ENCODE measurements around the gene DAPK2. TPM values are rescaled to one million over a fixed set of nuclear protein-coding genes. Genes with fewer than 3 reads are reported as not detected.

Gene DAPK2
- total RNA-seq, 4 donors from 2014 or later: 13.1 to 30.8 (median 26.4) TPM

GRCh38 chr15:63891079-63891767 lies 155.1 kb downstream of the DAPK2 start:
- no peaks in the 10 kb centered on the region for H3K27me3 ChIP-seq
- DNase-seq (ENCODE audit: low spot score in 2 of 2): peak; percentile 83 to 89
- WGBS: 48% methylated on average over 8 of the region's 8 CpGs
- H3K27ac ChIP-seq: no peak overlapping the region
- peaks cover 12% of the 10 kb centered on the region for H3K4me1 ChIP-seq
- no peaks in the 10 kb centered on the region for H3K36me3 ChIP-seq
- H3K9me3 ChIP-seq: no peaks in the 10 kb centered on the region
- H3K4me3 ChIP-seq: no peak overlapping the region
- TF ChIP-seq CTCF (IDR thresholded peaks at IDR 0.05) (peak; percentile 56 to 81), EP300 (IDR thresholded peaks at IDR 0.05) (no peak)

- Histone ChIP-seq H3K36me3 (no peaks in the 10 kb centered on the region), H3K4me3 (no peak overlapping the region), H3K9me3 (no peaks in the 10 kb centered on the region), H3K27ac (no peak overlapping the region), H3K4me1 (peaks cover 9% of the 10 kb centered on the region), H3K27me3 (no peaks in the 10 kb centered on the region)
- DNase-seq (ENCODE audit: low spot score in 2 of 2): no peak
- TF ChIP-seq CTCF (IDR thresholded peaks at IDR 0.05): no peak
- TF ChIP-seq EP300 (IDR thresholded peaks at IDR 0.05): no peak
- TF ChIP-seq POLR2AphosphoS5 (IDR thresholded peaks at IDR 0.05): no peak
- no peak for TF ChIP-seq POLR2A (IDR thresholded peaks at IDR 0.05)
- 91% methylated on average over 6 of the region's 6 CpGs for WGBS
Observed at GRCh38 chr15:63890617-63891016, 155.7 kb downstream of the DAPK2 start.

GRCh38 chr15:63889831-63890230 lies 156.5 kb downstream of the DAPK2 start:
- H3K27me3 ChIP-seq: no peaks in the 10 kb centered on the region
- H3K4me3 ChIP-seq: no peak overlapping the region
- TF ChIP-seq EP300 (IDR thresholded peaks at IDR 0.05) (no peak), CTCF (IDR thresholded peaks at IDR 0.05) (no peak), POLR2AphosphoS5 (IDR thresholded peaks at IDR 0.05) (no peak), POLR2A (IDR thresholded peaks at IDR 0.05) (no peak)
- no peak for DNase-seq (ENCODE audit: low spot score in 2 of 2)
- no peaks in the 10 kb centered on the region for H3K36me3 ChIP-seq
- 85% methylated on average over 5 of the region's 5 CpGs for WGBS
- no peak overlapping the region for H3K27ac ChIP-seq
- H3K9me3 ChIP-seq: no peaks in the 10 kb centered on the region
- H3K4me1 ChIP-seq: peaks cover 9% of the 10 kb centered on the region

- no peak for TF ChIP-seq POLR2A (IDR thresholded peaks at IDR 0.05)
- TF ChIP-seq POLR2AphosphoS5 (IDR thresholded peaks at IDR 0.05): no peak
- no peak for TF ChIP-seq CTCF (IDR thresholded peaks at IDR 0.05)
- TF ChIP-seq EP300 (IDR thresholded peaks at IDR 0.05): no peak
Observed at GRCh38 chr15:63888823-63889222, 157.5 kb downstream of the DAPK2 start.

GRCh38 chr15:63888146-63888545 lies 158.1 kb downstream of the DAPK2 start:
- Histone ChIP-seq H3K27ac (no peak overlapping the region), H3K27me3 (no peaks in the 10 kb centered on the region), H3K4me1 (peaks cover 9% of the 10 kb centered on the region), H3K36me3 (no peaks in the 10 kb centered on the region), H3K9me3 (no peaks in the 10 kb centered on the region), H3K4me3 (no peak overlapping the region)
- TF ChIP-seq POLR2A (IDR thresholded peaks at IDR 0.05) (no peak), POLR2AphosphoS5 (IDR thresholded peaks at IDR 0.05) (no peak), EP300 (IDR thresholded peaks at IDR 0.05) (no peak), CTCF (IDR thresholded peaks at IDR 0.05) (no peak)
- no peak for DNase-seq (ENCODE audit: low spot score in 2 of 2)
- WGBS: 79% methylated on average over 1 of the region's 1 CpG

More at GRCh38 chr15:63888823-63889222, 157.5 kb downstream of the DAPK2 start:
- DNase-seq (ENCODE audit: low spot score in 2 of 2): no peak
- Histone ChIP-seq H3K27me3 (no peaks in the 10 kb centered on the region), H3K4me3 (no peak overlapping the region), H3K36me3 (no peaks in the 10 kb centered on the region), H3K4me1 (peaks cover 9% of the 10 kb centered on the region), H3K9me3 (no peaks in the 10 kb centered on the region), H3K27ac (no peak overlapping the region)
- WGBS: 79% methylated on average over 3 of the region's 3 CpGs
